Liver (tissue), 9 donors: ENCODE measurements around the gene FAM83D. TPM values are rescaled to one million over a fixed set of nuclear protein-coding genes. Genes with fewer than 3 reads are reported as not detected.

Experiments used
- DNase-seq: peaks from one replicate; pipeline ENCODE4 v3.0.0-alpha.2; 2017; ENCODE audit warnings: low spot score
- H3K27ac ChIP-seq, 2 donors: one replicate each; pipeline ENCODE4 v1.7.0; 2013; ENCODE audit warnings: inconsistent platforms in 2 of 2, low read length in 2 of 2, control low read depth in 1 of 2, low read depth in 1 of 2, mild to moderate bottlenecking in 1 of 2
- H3K27me3 ChIP-seq, 4 donors: one replicate each; pipeline versions ENCODE4 v1.6.1 to v1.7.0; 2013; ENCODE audit warnings: low read length in 3 of 4, inconsistent platforms in 1 of 4, mild to moderate bottlenecking in 1 of 4, moderate library complexity in 1 of 4; ENCODE audit not compliant: control insufficient read depth in 4 of 4, insufficient read depth in 4 of 4
- H3K36me3 ChIP-seq, 4 donors: one replicate each; pipeline versions ENCODE4 v1.6.1 to v1.7.0; 2013; ENCODE audit warnings: low read length in 3 of 4, mild to moderate bottlenecking in 3 of 4, low read depth in 1 of 4, moderate library complexity in 1 of 4; ENCODE audit not compliant: control insufficient read depth in 4 of 4, insufficient read depth in 3 of 4
- H3K4me1 ChIP-seq, 4 donors: one replicate each; pipeline versions ENCODE4 v1.6.1 to v1.7.0; 2013; ENCODE audit warnings: low read length in 3 of 4, mild to moderate bottlenecking in 3 of 4, moderate library complexity in 1 of 4; ENCODE audit not compliant: control insufficient read depth in 4 of 4, insufficient read depth in 4 of 4
- H3K4me3 ChIP-seq, 3 donors: one replicate each; pipeline versions ENCODE4 v1.6.1 to v1.7.0; 2013; ENCODE audit warnings: low read length in 3 of 3, control low read depth in 1 of 3, low read depth in 1 of 3, mild to moderate bottlenecking in 1 of 3
- H3K9ac ChIP-seq, 2 donors: one replicate each; pipeline ENCODE4 v1.7.0; 2013; ENCODE audit warnings: low read length in 2 of 2, mild to moderate bottlenecking in 2 of 2, moderate library complexity in 2 of 2, control low read depth in 1 of 2, low read depth in 1 of 2
- H3K9me3 ChIP-seq, 4 donors: one replicate each; pipeline versions ENCODE4 v1.6.1 to v1.7.0; 2013; ENCODE audit warnings: low read length in 3 of 4; ENCODE audit not compliant: control insufficient read depth in 4 of 4
- EGR1 ChIP-seq, 2 donors: IDR thresholded peaks; 2 replicates each; pipeline ENCODE4 v1.6.1; 2016 to 2018; ENCODE audit warnings: antibody characterized with exemption in 2 of 2, low read depth in 2 of 2
- FOXA1 ChIP-seq: IDR thresholded peaks from 2 replicates; pipeline ENCODE4 v1.6.1; 2016; ENCODE audit warnings: antibody characterized with exemption
- FOXA2 ChIP-seq: IDR thresholded peaks from 2 replicates; pipeline ENCODE4 v1.6.1; 2016; ENCODE audit warnings: antibody characterized with exemption
- GABPA ChIP-seq, 2 donors: IDR thresholded peaks in 1 of 2; conservative IDR thresholded peaks in 1 of 2; 2 replicates each; pipeline ENCODE4 v1.6.1; 2016; ENCODE audit warnings: antibody characterized with exemption in 2 of 2, mild to moderate bottlenecking in 1 of 2, moderate library complexity in 1 of 2
- HNF4A ChIP-seq, 2 donors: conservative IDR thresholded peaks; 2 replicates each; pipeline ENCODE4 v1.6.1; 2016; ENCODE audit warnings: antibody characterized with exemption in 2 of 2, mild to moderate bottlenecking in 2 of 2
- HNF4G ChIP-seq: IDR thresholded peaks from 2 replicates; pipeline ENCODE4 v1.6.1; 2016; ENCODE audit warnings: antibody characterized with exemption
- JUND ChIP-seq, 2 donors: IDR thresholded peaks; 2 replicates each; pipeline ENCODE4 v1.6.1; 2016; ENCODE audit warnings: antibody characterized with exemption in 2 of 2
- NR2F2 ChIP-seq: IDR thresholded peaks from 2 replicates; pipeline ENCODE4 v1.6.1; 2016; ENCODE audit warnings: antibody characterized with exemption
- RAD21 ChIP-seq, 2 donors: IDR thresholded peaks; 2 replicates each; pipeline ENCODE4 v1.6.1; 2016; ENCODE audit warnings: antibody characterized with exemption in 2 of 2, mild to moderate bottlenecking in 2 of 2
- RXRA ChIP-seq, 2 donors: IDR thresholded peaks; 2 replicates each; pipeline ENCODE4 v1.6.1; 2017 to 2018; ENCODE audit warnings: antibody characterized with exemption in 2 of 2, mild to moderate bottlenecking in 1 of 2
- SP1 ChIP-seq: IDR thresholded peaks from 2 replicates; pipeline ENCODE4 v1.6.1; 2018; ENCODE audit warnings: antibody characterized with exemption, mild to moderate bottlenecking
- TAF1 ChIP-seq: conservative IDR thresholded peaks from 2 replicates; pipeline ENCODE4 v1.6.1; 2016; ENCODE audit warnings: antibody characterized with exemption, mild to moderate bottlenecking
- YY1 ChIP-seq: IDR thresholded peaks from 2 replicates; pipeline ENCODE4 v1.6.1; 2016; ENCODE audit warnings: antibody characterized with exemption, mild to moderate bottlenecking
- WGBS: extraction: QIAGEN DNeasy Blood & Tissue Kit; methylation state at CpG from one replicate; pipeline ENCODE4 v1.1.7; 2013; 5-methylcytosine and 5-hydroxymethylcytosine counted together
- polyA plus RNA-seq, 2 donors: library from polyadenylated mRNA; stranded (reverse) in 1 of 2; unstranded in 1 of 2; fragments of 200-250 nt in 1 of 2; fragments of >200 nt in 1 of 2; fragmentation: Nextera tagmentation in 1 of 2; extraction: Ambion mirVana in 1 of 2; gene quantifications; one replicate each; pipeline versions ENCODE4 v1.2.1 to v1.2.3, GENCODE V29; 2013 to 2015
- total RNA-seq, 2 donors: library from RNA; depleted of rRNA; stranded (reverse); fragments of >200 nt; gene quantifications; one replicate each; pipeline ENCODE4 v1.2.3, GENCODE V29; 2014
- TF ChIP-seq, protein P1 (sequence below): IDR thresholded peaks from 2 replicates; pipeline ENCODE4 v1.6.1; 2016; ENCODE audit warnings: antibody characterized with exemption
- TF ChIP-seq, protein P2 (sequence below): IDR thresholded peaks from 2 replicates; pipeline ENCODE4 v1.6.1; 2016; ENCODE audit warnings: antibody characterized with exemption
- TF ChIP-seq, protein P3 (sequence below): IDR thresholded peaks from 2 replicates; pipeline ENCODE4 v1.6.1; 2016; ENCODE audit warnings: antibody characterized with exemption, mild to moderate bottlenecking
- TF ChIP-seq, protein P4 (sequence below): fragments of 150-350 bp; IDR thresholded peaks from 2 replicates; pipeline ENCODE4 v1.5.1; 2017; ENCODE audit warnings: improper control_type of control experiment, low read depth, low read length; ENCODE audit not compliant: missing input control
- donor health status: healthy.
- donor health status: healthy.
- donor health status: healthy.
- donor health status: healthy.
- donor health status: healthy.

FAM83D gene
- total and polyA plus RNA-seq, 4 donors: 1.1 to 28.2 (median 2.7) TPM

DNA sequence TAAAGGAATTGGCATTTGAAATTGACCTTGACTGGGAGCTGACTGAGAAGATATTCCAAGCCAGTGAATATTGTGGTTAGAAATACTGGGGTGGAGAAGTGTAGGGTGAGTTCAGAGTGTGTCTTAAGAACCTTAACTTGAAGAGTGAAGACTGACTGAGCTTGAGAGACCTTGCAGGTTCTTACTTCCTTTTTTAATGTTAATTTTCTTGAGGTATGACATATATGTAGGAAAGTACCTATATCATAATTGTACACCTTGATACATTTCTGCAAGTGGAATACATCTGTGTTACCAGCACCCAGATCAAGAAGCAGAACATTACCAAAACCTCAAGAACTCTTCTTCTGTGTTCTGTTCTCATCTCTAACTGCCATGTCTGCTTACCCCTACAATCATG lies 46.9 kb downstream of the FAM83D start:
- Histone ChIP-seq H3K9me3 (no peaks in the 10 kb centered on the region), H3K4me3 (no peak overlapping the region), H3K4me1 (no peaks in the 10 kb centered on the region), H3K27me3 (no peaks in the 10 kb centered on the region), H3K36me3 (peaks cover 3 to 14% (median 6%) of the 10 kb centered on the region in 4 donors), H3K27ac (no peak overlapping the region), H3K9ac (no peak overlapping the region)
- TF ChIP-seq, protein P1, sequence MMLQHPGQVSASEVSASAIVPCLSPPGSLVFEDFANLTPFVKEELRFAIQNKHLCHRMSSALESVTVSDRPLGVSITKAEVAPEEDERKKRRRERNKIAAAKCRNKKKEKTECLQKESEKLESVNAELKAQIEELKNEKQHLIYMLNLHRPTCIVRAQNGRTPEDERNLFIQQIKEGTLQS: no peak
- TF ChIP-seq SP1 (no peak), GABPA (IDR thresholded peaks at IDR 0.05 in 1 of 2, conservative IDR thresholded peaks at IDR 0.05 in 1 of 2) (no peak)
- DNase-seq: no peak

DNA sequence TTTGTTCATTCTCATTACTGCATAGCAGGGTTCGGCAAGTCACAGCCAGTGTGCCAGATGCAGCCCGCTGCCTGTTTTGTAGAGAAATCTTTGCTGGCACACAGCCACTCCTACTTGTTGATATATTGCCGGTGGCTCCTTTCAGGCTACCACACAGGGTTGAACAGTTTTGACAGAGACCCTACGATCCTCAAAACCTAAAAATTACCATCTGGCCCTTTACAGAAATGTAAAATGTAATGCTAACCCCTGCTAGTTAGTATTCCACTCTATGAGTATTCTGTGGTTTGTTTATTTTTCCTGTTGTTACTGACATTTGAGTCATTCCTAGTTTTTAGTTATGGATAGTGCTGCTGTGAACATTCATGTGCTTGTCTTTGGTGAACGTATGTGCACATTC lies 47.4 kb downstream of the FAM83D start:
- 47% methylated on average over 5 of the region's 5 CpGs for WGBS
- no peak overlapping the region for H3K9ac ChIP-seq
- no peaks in the 10 kb centered on the region for H3K4me1 ChIP-seq
- no peaks in the 10 kb centered on the region for H3K27me3 ChIP-seq
- no peak overlapping the region for H3K27ac ChIP-seq
- no peak overlapping the region for H3K4me3 ChIP-seq
- TF ChIP-seq, protein P1: no peak
- no peak for TF ChIP-seq JUND (IDR thresholded peaks at IDR 0.05)
- TF ChIP-seq, protein P2, sequence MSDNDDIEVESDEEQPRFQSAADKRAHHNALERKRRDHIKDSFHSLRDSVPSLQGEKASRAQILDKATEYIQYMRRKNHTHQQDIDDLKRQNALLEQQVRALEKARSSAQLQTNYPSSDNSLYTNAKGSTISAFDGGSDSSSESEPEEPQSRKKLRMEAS: no peak
- no peak for TF ChIP-seq RAD21 (IDR thresholded peaks at IDR 0.05)
- TF ChIP-seq YY1: no peak
- TF ChIP-seq, protein P3, sequence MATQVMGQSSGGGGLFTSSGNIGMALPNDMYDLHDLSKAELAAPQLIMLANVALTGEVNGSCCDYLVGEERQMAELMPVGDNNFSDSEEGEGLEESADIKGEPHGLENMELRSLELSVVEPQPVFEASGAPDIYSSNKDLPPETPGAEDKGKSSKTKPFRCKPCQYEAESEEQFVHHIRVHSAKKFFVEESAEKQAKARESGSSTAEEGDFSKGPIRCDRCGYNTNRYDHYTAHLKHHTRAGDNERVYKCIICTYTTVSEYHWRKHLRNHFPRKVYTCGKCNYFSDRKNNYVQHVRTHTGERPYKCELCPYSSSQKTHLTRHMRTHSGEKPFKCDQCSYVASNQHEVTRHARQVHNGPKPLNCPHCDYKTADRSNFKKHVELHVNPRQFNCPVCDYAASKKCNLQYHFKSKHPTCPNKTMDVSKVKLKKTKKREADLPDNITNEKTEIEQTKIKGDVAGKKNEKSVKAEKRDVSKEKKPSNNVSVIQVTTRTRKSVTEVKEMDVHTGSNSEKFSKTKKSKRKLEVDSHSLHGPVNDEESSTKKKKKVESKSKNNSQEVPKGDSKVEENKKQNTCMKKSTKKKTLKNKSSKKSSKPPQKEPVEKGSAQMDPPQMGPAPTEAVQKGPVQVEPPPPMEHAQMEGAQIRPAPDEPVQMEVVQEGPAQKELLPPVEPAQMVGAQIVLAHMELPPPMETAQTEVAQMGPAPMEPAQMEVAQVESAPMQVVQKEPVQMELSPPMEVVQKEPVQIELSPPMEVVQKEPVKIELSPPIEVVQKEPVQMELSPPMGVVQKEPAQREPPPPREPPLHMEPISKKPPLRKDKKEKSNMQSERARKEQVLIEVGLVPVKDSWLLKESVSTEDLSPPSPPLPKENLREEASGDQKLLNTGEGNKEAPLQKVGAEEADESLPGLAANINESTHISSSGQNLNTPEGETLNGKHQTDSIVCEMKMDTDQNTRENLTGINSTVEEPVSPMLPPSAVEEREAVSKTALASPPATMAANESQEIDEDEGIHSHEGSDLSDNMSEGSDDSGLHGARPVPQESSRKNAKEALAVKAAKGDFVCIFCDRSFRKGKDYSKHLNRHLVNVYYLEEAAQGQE: no peak
- no peak for TF ChIP-seq HNF4A (conservative IDR thresholded peaks at IDR 0.05)
- no peak for TF ChIP-seq TAF1
- TF ChIP-seq HNF4G: no peak
- no peak for TF ChIP-seq NR2F2
- TF ChIP-seq EGR1 (IDR thresholded peaks at IDR 0.05; ENCODE audit: low read depth in 2 of 2): no peak
- no peak for TF ChIP-seq RXRA (IDR thresholded peaks at IDR 0.05)
- no peak for TF ChIP-seq FOXA1
- TF ChIP-seq GABPA (IDR thresholded peaks at IDR 0.05 in 1 of 2, conservative IDR thresholded peaks at IDR 0.05 in 1 of 2): no peak
- TF ChIP-seq, protein P4, sequence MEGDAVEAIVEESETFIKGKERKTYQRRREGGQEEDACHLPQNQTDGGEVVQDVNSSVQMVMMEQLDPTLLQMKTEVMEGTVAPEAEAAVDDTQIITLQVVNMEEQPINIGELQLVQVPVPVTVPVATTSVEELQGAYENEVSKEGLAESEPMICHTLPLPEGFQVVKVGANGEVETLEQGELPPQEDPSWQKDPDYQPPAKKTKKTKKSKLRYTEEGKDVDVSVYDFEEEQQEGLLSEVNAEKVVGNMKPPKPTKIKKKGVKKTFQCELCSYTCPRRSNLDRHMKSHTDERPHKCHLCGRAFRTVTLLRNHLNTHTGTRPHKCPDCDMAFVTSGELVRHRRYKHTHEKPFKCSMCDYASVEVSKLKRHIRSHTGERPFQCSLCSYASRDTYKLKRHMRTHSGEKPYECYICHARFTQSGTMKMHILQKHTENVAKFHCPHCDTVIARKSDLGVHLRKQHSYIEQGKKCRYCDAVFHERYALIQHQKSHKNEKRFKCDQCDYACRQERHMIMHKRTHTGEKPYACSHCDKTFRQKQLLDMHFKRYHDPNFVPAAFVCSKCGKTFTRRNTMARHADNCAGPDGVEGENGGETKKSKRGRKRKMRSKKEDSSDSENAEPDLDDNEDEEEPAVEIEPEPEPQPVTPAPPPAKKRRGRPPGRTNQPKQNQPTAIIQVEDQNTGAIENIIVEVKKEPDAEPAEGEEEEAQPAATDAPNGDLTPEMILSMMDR: no peak
- no peak for TF ChIP-seq FOXA2
- no peaks in the 10 kb centered on the region for H3K9me3 ChIP-seq
- H3K36me3 ChIP-seq: peaks cover 3 to 14% (median 6%) of the 10 kb centered on the region in 4 donors
- DNase-seq: no peak
